Prostate gland (tissue), 2 donors: ENCODE data around the gene TMEM86A.

Experiments
- POLR2AphosphoS5 ChIP-seq: sonication (generic); formaldehyde crosslinking; IDR thresholded peaks from one replicate; pipeline ENCODE4 v1.6.1; 2017; ENCODE audit warnings: antibody characterized with exemption
- TF ChIP-seq, protein P1 (sequence below), 4 experiments: fragments of 200-600 bp in 2 of 4; fragments of 450-650 bp in 2 of 4; sonication (generic) in 2 of 4; IDR thresholded peaks; 1 replicate in 3 of 4; 2 replicates in 1 of 4; pipeline ENCODE4 v1.5.1; 2016 to 2019; ENCODE audit warnings: antibody characterized with exemption in 4 of 4, mild to moderate bottlenecking in 2 of 4, moderate library complexity in 2 of 4

GRCh38 chr11:18733202-18733601, 34.6 kb downstream of the TMEM86A start:
- no peak for TF ChIP-seq POLR2AphosphoS5
- TF ChIP-seq, protein P1, sequence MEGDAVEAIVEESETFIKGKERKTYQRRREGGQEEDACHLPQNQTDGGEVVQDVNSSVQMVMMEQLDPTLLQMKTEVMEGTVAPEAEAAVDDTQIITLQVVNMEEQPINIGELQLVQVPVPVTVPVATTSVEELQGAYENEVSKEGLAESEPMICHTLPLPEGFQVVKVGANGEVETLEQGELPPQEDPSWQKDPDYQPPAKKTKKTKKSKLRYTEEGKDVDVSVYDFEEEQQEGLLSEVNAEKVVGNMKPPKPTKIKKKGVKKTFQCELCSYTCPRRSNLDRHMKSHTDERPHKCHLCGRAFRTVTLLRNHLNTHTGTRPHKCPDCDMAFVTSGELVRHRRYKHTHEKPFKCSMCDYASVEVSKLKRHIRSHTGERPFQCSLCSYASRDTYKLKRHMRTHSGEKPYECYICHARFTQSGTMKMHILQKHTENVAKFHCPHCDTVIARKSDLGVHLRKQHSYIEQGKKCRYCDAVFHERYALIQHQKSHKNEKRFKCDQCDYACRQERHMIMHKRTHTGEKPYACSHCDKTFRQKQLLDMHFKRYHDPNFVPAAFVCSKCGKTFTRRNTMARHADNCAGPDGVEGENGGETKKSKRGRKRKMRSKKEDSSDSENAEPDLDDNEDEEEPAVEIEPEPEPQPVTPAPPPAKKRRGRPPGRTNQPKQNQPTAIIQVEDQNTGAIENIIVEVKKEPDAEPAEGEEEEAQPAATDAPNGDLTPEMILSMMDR (IDR thresholded peaks at IDR 0.05): no peak
